Measurements from ENCODE around the gene ARL15.

The ARL15 gene

GRCh38 chr5:54278036-54278830 lies 32.1 kb downstream of the ARL15 start:
- Histone ChIP-seq H3K9ac (ENCODE audit: low read length) (no peak overlapping the region), H4K20me1 (ENCODE audit: insufficient read depth, low read length) (no peaks in the 10 kb centered on the region), H3K36me3 (replicated peaks; ENCODE audit: low read depth, low read length) (no peaks in the 10 kb centered on the region), H3K4me2 (ENCODE audit: low read length) (no peak overlapping the region), H3K4me3 (ENCODE audit: low read length) (no peak overlapping the region), H3K4me1 (ENCODE audit: low read length) (no peaks in the 10 kb centered on the region), H3K79me2 (ENCODE audit: low read length) (no peaks in the 10 kb centered on the region), H3K27ac (ENCODE audit: low read length) (no peak overlapping the region), H3K27me3 (ENCODE audit: low read depth, low read length) (no peaks in the 10 kb centered on the region), H3K9me3 (ENCODE audit: insufficient read depth, low read length) (no peaks in the 10 kb centered on the region), H2AFZ (ENCODE audit: low read depth, low read length) (no peak overlapping the region)
- TF ChIP-seq CTCF (IDR thresholded peaks at IDR 0.05; ENCODE audit: low read depth, low read length) = no peak
- no peak for TF ChIP-seq EZH2phosphoT487 (IDR thresholded peaks at IDR 0.05; ENCODE audit: low read depth)

GRCh38 chr5:54276048-54276447 lies 34.3 kb downstream of the ARL15 start:
- Histone ChIP-seq H2AFZ (ENCODE audit: low read depth, low read length) (no peak overlapping the region), H4K20me1 (ENCODE audit: insufficient read depth, low read length) (no peaks in the 10 kb centered on the region), H3K27ac (ENCODE audit: low read length) (no peak overlapping the region), H3K36me3 (replicated peaks; ENCODE audit: low read depth, low read length) (no peaks in the 10 kb centered on the region), H3K9me3 (ENCODE audit: insufficient read depth, low read length) (no peaks in the 10 kb centered on the region), H3K27me3 (ENCODE audit: low read depth, low read length) (no peaks in the 10 kb centered on the region), H3K4me1 (ENCODE audit: low read length) (no peaks in the 10 kb centered on the region), H3K4me2 (ENCODE audit: low read length) (no peak overlapping the region), H3K4me3 (ENCODE audit: low read length) (no peak overlapping the region), H3K79me2 (ENCODE audit: low read length) (no peaks in the 10 kb centered on the region), H3K9ac (ENCODE audit: low read length) (no peak overlapping the region)
- no peak for TF ChIP-seq CTCF (IDR thresholded peaks at IDR 0.05; ENCODE audit: low read depth, low read length)
- TF ChIP-seq EZH2phosphoT487 (IDR thresholded peaks at IDR 0.05; ENCODE audit: low read depth) = no peak

GRCh38 chr5:54275361-54275760 lies 35.0 kb downstream of the ARL15 start:
- Histone ChIP-seq H3K4me3 (ENCODE audit: low read length) (no peak overlapping the region), H3K27ac (ENCODE audit: low read length) (no peak overlapping the region), H3K36me3 (replicated peaks; ENCODE audit: low read depth, low read length) (no peaks in the 10 kb centered on the region), H3K9ac (ENCODE audit: low read length) (no peak overlapping the region), H4K20me1 (ENCODE audit: insufficient read depth, low read length) (no peaks in the 10 kb centered on the region), H3K4me2 (ENCODE audit: low read length) (no peak overlapping the region), H3K4me1 (ENCODE audit: low read length) (no peaks in the 10 kb centered on the region), H3K27me3 (ENCODE audit: low read depth, low read length) (no peaks in the 10 kb centered on the region), H3K9me3 (ENCODE audit: insufficient read depth, low read length) (no peaks in the 10 kb centered on the region), H3K79me2 (ENCODE audit: low read length) (no peaks in the 10 kb centered on the region), H2AFZ (ENCODE audit: low read depth, low read length) (no peak overlapping the region)
- no peak for TF ChIP-seq CTCF (IDR thresholded peaks at IDR 0.05; ENCODE audit: low read depth, low read length)
- TF ChIP-seq EZH2phosphoT487 (IDR thresholded peaks at IDR 0.05; ENCODE audit: low read depth) = no peak

- Histone ChIP-seq H3K36me3 (replicated peaks; ENCODE audit: low read depth, low read length) (no peaks in the 10 kb centered on the region), H3K9me3 (ENCODE audit: insufficient read depth, low read length) (no peaks in the 10 kb centered on the region), H3K4me1 (ENCODE audit: low read length) (no peaks in the 10 kb centered on the region), H3K79me2 (ENCODE audit: low read length) (no peaks in the 10 kb centered on the region), H3K9ac (ENCODE audit: low read length) (no peak overlapping the region), H3K4me3 (ENCODE audit: low read length) (no peak overlapping the region), H4K20me1 (ENCODE audit: insufficient read depth, low read length) (no peaks in the 10 kb centered on the region), H2AFZ (ENCODE audit: low read depth, low read length) (no peak overlapping the region), H3K27me3 (ENCODE audit: low read depth, low read length) (no peaks in the 10 kb centered on the region), H3K4me2 (ENCODE audit: low read length) (no peak overlapping the region), H3K27ac (ENCODE audit: low read length) (no peak overlapping the region)
- TF ChIP-seq EZH2phosphoT487 (IDR thresholded peaks at IDR 0.05; ENCODE audit: low read depth) (no peak), CTCF (IDR thresholded peaks at IDR 0.05; ENCODE audit: low read depth, low read length) (no peak)
Measured at GRCh38 chr5:54274944-54275343, 35.4 kb downstream of the ARL15 start.

Data from OCI-LY3 (cell line).